Skeletal muscle tissue (tissue), 4 donors: ENCODE data around the gene PSMC4. TPM values are rescaled to one million over a fixed set of nuclear protein-coding genes. Genes with fewer than 3 reads are reported as not detected.

Experiments used
- H3K27ac ChIP-seq: one replicate; pipeline ENCODE4 v1.7.0; 2013; ENCODE audit warnings: mild to moderate bottlenecking, low read depth, low read length, inconsistent platforms
- H3K27me3 ChIP-seq, 3 donors: one replicate each; pipeline ENCODE4 v1.7.0; 2013; ENCODE audit warnings: low read length in 3 of 3; ENCODE audit not compliant: control insufficient read depth in 3 of 3, insufficient read depth in 3 of 3
- H3K36me3 ChIP-seq, 3 donors: one replicate each; pipeline ENCODE4 v1.7.0; 2013; ENCODE audit warnings: low read length in 3 of 3; ENCODE audit not compliant: control insufficient read depth in 3 of 3, insufficient read depth in 3 of 3
- H3K4me1 ChIP-seq, 3 donors: one replicate each; pipeline ENCODE4 v1.7.0; 2013; ENCODE audit warnings: low read length in 3 of 3, mild to moderate bottlenecking in 3 of 3; ENCODE audit not compliant: control insufficient read depth in 3 of 3, insufficient read depth in 3 of 3
- H3K4me3 ChIP-seq, 3 donors: one replicate each; pipeline ENCODE4 v1.7.0; 2013; ENCODE audit warnings: low read length in 3 of 3
- H3K9ac ChIP-seq, 3 donors: one replicate each; pipeline ENCODE4 v1.7.0; 2013; ENCODE audit warnings: low read length in 3 of 3, mild to moderate bottlenecking in 3 of 3, moderate library complexity in 2 of 3, low read depth in 1 of 3
- H3K9me3 ChIP-seq, 3 donors: one replicate each; pipeline ENCODE4 v1.7.0; 2013; ENCODE audit warnings: low read length in 3 of 3; ENCODE audit not compliant: control insufficient read depth in 3 of 3
- total RNA-seq: library from RNA; depleted of rRNA; stranded (reverse); fragments of >200 nt; gene quantifications from one replicate; pipeline ENCODE4 v1.2.3, GENCODE V29; 2014
- donor health status: Osteomylitis.

Gene PSMC4
- total RNA-seq, 1 donor from 2014 or later, result 37.6 TPM

DNA sequence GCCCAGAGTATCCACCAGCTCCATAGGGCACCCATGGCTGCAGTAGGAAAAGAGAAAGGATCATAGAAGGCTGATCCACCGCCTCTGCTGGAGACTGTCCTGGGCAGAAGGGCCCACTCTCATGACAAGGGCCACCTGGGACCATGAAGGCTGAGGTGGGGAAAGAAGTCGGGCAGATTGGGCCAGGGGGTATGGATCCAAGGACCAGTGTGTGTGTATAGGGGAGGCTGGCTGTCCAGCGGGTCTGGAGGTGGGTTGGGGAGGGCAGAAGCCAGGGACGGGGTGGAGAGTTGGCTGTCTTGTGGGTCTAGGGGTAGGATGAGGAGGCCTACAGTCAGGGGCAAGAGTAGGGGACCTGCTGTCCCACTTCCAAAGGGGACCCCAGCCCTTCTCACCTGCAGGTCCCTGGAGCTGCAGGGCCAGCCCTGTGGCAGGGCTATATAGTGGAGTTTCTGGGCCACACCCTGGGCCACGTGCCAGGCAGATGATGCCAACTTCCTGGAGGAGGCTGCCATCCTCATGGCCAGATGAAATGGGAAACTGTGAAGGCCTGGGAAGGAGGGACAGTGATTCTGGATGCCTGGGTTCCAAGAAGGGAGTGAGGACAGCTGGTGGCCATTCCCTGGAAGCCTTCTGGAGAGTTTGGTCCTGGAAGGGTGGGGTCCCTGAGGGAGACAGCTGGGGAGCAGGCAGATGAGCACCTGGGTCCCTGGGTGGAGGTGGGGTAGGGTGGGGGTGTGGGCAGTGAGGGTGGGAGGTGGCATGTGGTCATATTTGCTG lies 36.2 kb upstream of the PSMC4 start, which contains the start of gene FCGBP:
Gene FCGBP, minus strand, starts transcription at position 51 of the 780 bp plus-strand sequence.
- no peak within 1 kb of the TSS for H3K27ac ChIP-seq
- H3K36me3 ChIP-seq, result no peaks in the 10 kb centered on the region
- no peak within 1 kb of the TSS for H3K9ac ChIP-seq
- H3K27me3 ChIP-seq, result peaks cover 4 to 7% (median 6%) of the 10 kb centered on the region in 3 donors
- peaks cover 0 to 3% (median 0%) of the 10 kb centered on the region in 3 donors for H3K9me3 ChIP-seq
- H3K4me1 ChIP-seq, result no peaks in the 10 kb centered on the region
- H3K4me3 ChIP-seq, result no peak within 1 kb of the TSS

DNA sequence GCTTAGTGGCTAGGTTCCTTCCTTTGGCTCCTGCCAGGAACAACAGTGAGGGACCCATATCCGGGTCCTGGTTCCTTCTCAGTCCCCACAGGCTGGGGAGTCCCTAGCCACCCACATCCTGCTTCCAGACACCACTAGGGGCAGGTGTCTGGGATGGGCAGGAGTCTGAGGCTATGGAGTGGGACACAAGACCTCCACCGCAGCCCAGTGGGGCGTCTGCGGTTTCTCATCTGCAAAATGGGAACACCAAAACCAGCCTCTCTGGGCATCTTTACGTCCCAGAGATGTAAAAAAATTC lies 35.7 kb upstream of the PSMC4 start:
- Histone ChIP-seq H3K9ac (no peak overlapping the region), H3K9me3 (no peaks in the 10 kb centered on the region), H3K4me1 (no peaks in the 10 kb centered on the region), H3K4me3 (no peak overlapping the region), H3K27ac (no peak overlapping the region), H3K27me3 (peaks cover 4 to 7% (median 6%) of the 10 kb centered on the region in 3 donors), H3K36me3 (no peaks in the 10 kb centered on the region)

DNA sequence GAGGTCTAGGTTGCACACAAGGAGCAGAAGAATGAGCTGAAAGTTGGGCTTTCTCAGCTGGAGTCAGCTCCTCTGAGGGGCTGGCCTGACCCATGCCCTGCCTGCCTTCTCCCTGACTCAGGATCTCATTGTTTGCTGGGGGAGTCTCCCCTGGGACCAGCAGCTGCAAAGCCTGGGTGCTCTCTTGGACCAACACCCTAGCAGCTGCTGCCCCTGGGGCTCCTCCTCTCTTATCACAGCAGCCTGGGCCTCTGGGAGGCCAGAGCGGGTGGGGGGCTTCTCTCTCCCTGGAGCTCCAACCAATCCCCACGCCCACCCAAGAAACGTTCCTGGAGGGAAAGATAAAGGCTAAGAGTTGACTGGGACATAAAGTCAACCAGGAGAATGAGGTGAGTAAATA lies 34.9 kb upstream of the PSMC4 start:
- H3K9ac ChIP-seq, result no peak overlapping the region
- H3K27ac ChIP-seq, result no peak overlapping the region
- no peaks in the 10 kb centered on the region for H3K4me1 ChIP-seq
- H3K9me3 ChIP-seq, result no peaks in the 10 kb centered on the region
- peaks cover 4 to 7% (median 6%) of the 10 kb centered on the region in 3 donors for H3K27me3 ChIP-seq
- H3K4me3 ChIP-seq, result no peak overlapping the region
- no peaks in the 10 kb centered on the region for H3K36me3 ChIP-seq

DNA sequence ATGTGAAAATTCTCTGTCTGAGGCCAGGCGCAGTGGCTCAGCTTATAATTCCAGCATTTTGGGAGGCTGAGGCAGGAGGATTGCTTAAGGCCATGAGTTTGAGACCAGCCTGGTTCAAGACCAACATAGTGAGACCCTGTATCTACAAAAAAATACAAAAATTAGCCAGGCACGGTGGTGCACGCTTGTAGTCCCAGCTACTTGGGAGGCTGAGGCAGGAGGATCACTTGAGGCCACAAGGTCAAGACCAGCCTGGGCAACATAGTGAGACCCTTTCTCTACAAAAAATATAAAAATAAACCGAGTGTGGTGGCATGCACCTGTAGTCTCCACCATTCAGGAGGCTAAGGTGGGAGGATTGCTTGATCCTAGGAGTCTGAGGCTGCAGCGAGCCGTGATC lies 34.3 kb upstream of the PSMC4 start:
- Histone ChIP-seq H3K4me3 (no peak overlapping the region), H3K9ac (no peak overlapping the region), H3K27ac (no peak overlapping the region), H3K9me3 (no peaks in the 10 kb centered on the region), H3K4me1 (no peaks in the 10 kb centered on the region), H3K27me3 (peaks cover 4 to 7% (median 6%) of the 10 kb centered on the region in 3 donors), H3K36me3 (no peaks in the 10 kb centered on the region)

DNA sequence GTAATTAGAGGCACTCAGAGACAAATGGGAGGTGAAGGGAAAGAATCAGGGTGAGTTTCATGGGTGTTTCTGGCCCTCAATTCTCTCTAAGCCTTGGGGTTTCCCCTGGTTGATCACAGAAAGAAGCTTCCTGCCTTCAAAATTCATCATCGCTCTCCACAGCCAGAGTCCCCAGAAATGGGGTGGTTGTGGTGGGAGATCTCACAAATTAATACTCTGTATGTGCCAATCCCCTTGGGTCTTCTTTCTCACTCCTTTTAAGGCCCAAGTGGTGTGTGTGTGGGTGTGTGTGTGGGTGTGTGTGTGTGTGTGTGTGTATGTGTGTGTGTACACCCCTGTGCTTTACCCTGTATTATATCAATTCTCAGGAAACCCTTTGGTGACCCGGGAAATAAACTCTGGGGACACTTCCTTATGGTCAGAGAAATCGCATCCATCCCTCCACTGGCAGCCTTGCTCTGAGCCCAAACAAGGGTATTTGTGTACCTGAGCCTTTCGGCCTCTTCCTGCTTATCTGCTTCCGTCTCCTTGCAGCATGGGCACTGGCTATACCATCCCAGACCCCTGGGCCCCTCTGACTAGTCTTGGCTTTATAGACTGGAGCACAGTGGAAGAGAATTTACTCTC lies 33.8 kb upstream of the PSMC4 start:
- Histone ChIP-seq H3K4me3 (no peak overlapping the region), H3K9ac (no peak overlapping the region), H3K4me1 (no peaks in the 10 kb centered on the region), H3K9me3 (no peaks in the 10 kb centered on the region), H3K27me3 (peaks cover 4 to 7% (median 6%) of the 10 kb centered on the region in 3 donors), H3K27ac (no peak overlapping the region), H3K36me3 (no peaks in the 10 kb centered on the region)

DNA sequence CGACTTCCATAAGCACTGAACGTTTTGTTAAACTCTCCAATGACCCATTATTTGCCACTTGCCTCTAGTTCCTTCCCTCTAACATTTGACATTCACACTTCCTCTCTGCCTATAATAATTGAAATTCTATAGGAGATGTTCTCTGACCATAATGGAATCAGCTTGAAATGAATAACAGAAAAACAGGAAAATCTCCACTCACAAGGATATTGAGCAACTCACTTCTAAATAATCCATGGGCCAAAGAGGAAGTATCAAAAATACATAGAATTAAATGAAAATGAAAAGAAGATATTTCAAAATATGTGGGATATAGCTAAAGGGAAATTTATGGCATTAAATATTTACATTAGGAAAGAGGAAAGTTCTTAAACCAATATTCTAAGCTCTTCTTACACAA lies 33.2 kb upstream of the PSMC4 start:
- Histone ChIP-seq H3K9me3 (no peaks in the 10 kb centered on the region), H3K4me1 (no peaks in the 10 kb centered on the region), H3K4me3 (no peak overlapping the region), H3K27me3 (peaks cover 4 to 7% (median 6%) of the 10 kb centered on the region in 3 donors), H3K36me3 (no peaks in the 10 kb centered on the region), H3K27ac (no peak overlapping the region), H3K9ac (no peak overlapping the region)

DNA sequence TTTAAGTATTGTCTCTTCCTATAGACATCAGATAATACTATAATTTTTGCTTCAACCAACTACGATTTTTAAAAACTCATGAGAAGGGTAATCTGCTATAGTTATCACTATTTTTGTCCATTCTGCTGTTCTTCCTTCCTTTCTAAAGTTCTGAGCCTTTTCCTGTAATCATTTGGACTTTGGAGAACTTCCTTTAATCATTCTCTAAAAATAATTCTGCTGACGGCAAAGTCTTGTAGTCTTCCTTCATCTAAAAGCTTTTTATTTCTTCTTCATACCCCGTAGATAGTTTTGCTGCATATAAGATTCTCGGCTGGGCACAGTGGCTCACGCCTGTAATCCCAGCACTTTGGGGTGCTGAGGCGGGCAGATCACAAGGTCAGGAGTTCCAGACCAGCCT lies 31.4 kb upstream of the PSMC4 start:
- no peak overlapping the region for H3K4me3 ChIP-seq
- H3K4me1 ChIP-seq, result no peaks in the 10 kb centered on the region
- H3K9ac ChIP-seq, result no peak overlapping the region
- H3K36me3 ChIP-seq, result no peaks in the 10 kb centered on the region
- H3K27me3 ChIP-seq, result peaks cover under 1 to 4% (median 4%) of the 10 kb centered on the region in 3 donors
- H3K27ac ChIP-seq, result no peak overlapping the region
- H3K9me3 ChIP-seq, result no peaks in the 10 kb centered on the region

DNA sequence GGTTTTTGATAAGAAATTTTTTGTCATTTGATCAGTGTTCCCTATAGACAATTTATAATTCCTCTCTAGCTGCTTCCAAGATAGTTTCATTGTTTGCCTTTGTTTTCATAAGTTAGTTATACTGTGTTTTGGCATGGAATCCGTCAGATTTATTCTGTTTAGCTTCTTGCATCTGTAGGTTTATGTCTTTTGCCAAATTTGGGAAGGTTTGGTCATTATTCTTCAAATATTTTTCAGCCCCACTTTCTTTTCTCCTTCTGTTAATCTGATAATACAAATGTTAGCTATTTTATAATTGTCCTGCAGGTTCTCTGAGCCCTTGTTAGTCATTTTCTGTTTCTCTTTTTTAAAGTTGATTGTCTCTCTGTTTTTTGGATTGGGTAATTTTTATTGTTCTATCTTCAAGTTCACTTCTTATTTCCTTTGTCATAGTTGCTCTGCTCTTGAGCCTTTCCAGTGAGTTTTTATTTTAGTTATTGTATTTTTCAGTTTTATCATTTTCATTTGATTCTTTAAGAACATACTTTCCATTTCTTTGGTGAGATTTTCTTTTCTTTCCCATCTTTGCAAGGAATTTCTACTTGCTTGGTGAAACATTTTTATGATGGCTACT lies 30.6 kb upstream of the PSMC4 start:
- H3K4me1 ChIP-seq, result no peaks in the 10 kb centered on the region
- no peak overlapping the region for H3K27ac ChIP-seq
- H3K27me3 ChIP-seq, result peaks cover 0 to 4% (median 0%) of the 10 kb centered on the region in 3 donors
- H3K9ac ChIP-seq, result no peak overlapping the region
- H3K9me3 ChIP-seq, result no peaks in the 10 kb centered on the region
- H3K4me3 ChIP-seq, result no peak overlapping the region
- H3K36me3 ChIP-seq, result no peaks in the 10 kb centered on the region

DNA sequence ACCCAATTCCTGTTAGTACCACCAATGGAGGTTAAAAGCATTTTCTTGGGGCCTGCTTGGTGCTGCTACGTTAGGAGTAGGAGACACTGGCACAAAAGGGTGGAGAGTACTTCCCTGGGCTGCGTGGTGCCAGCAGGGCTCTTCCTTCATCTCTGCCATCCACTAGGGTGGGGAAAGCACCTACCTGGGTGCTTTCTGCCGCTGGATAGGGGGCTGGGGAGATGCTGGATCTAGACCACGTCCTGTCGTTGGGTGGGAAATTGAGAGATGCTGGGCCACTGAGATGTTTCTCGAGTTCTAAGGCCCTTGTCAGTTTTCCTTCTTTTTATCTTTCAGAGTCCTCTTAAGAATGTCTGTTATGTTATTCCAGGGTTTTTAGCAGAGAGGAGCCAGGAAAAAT lies 29.8 kb upstream of the PSMC4 start:
- no peaks in the 10 kb centered on the region for H3K27me3 ChIP-seq
- no peaks in the 10 kb centered on the region for H3K36me3 ChIP-seq
- H3K9me3 ChIP-seq, result no peaks in the 10 kb centered on the region
- H3K9ac ChIP-seq, result no peak overlapping the region
- no peak overlapping the region for H3K4me3 ChIP-seq
- H3K27ac ChIP-seq, result no peak overlapping the region
- no peaks in the 10 kb centered on the region for H3K4me1 ChIP-seq
